Measurements from ENCODE around the gene ARRB1. TPM values are rescaled to one million over a fixed set of nuclear protein-coding genes. Genes with fewer than 3 reads are reported as not detected.

ARRB1 gene
- polyA plus RNA-seq, 4 donors = 20.0 to 41.5 (median 31.1) TPM

GRCh38 chr11:75244052-75244814 is 107.2 kb downstream of the ARRB1 start:
- no peak overlapping the region for H3K27ac ChIP-seq (ENCODE audit: low read depth in 1 of 3, low read length in 2 of 3)

DNA sequence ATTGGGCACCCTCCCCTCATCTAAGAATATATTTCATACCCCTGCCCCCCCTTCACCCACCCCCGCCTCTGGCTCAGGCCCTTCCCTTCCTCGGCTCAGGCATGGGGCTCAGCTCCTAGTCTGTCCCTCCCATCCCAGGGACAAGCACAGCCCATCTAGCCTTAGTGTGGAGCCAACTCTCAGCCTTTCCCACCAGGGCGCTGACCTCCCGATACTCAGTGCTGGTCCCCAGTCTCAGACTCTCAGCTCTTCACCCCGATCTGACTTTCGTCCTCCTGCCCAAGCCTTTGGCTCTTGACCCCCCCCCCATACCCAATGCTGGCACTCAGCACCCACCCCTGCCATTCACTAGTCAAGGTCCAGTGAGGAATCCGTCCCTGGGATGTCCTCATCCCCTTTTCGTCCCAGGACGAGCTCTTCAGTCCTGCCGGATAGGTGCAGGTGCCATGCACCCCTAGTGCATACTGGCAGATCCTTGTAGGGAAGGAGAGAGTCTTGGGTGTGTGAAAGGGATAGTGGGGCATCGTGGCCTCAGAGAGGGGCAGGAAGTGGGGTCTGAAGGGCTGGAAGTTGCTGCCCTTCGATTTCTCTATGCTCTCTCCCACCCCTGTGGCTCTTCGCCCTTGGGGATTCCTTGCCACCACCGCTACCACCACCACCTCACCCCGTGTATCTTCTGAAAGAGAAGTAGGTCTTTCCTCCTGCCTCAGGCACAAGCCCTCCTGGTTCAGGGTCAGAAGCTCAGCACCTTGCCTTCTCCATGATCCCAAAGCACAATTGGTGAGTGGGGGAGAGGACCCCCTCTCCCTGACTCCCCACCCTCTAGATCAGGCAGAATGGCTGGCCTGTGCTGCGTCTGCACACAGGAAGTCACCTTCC is 108.5 kb downstream of the ARRB1 start:
- peaks cover 4 to 63% (median 6%) of the 10 kb centered on the region in 3 donors for H3K27me3 ChIP-seq (ENCODE audit: control insufficient read depth in 3 of 3, insufficient read depth in 3 of 3, low read length in 3 of 3)
- no peak for FAIRE-seq
- H3K36me3 ChIP-seq (ENCODE audit: control insufficient read depth in 3 of 3, insufficient read depth in 2 of 3, low read depth in 1 of 3, low read length in 3 of 3) = no peaks in the 10 kb centered on the region
- no peak overlapping the region for H3K4me3 ChIP-seq (ENCODE audit: low read depth in 1 of 3, low read length in 3 of 3)
- no peak overlapping the region for H3K27ac ChIP-seq (ENCODE audit: low read depth in 1 of 3, low read length in 2 of 3)
- H3K4me1 ChIP-seq (ENCODE audit: control insufficient read depth in 3 of 3, insufficient read depth in 2 of 3, low read depth in 1 of 3, low read length in 2 of 3) = peaks cover 0 to 6% (median 0%) of the 10 kb centered on the region in 3 donors
- no peaks in the 10 kb centered on the region for H3K9me3 ChIP-seq (ENCODE audit: control insufficient read depth in 2 of 2, insufficient read depth in 1 of 2, low read depth in 1 of 2, low read length in 1 of 2)
- WGBS, 3 donors = 80 to 82% (median 82%) methylated on average over 16 of the region's 16 CpGs
- DNase-seq = no peak

More at GRCh38 chr11:75244052-75244814, 107.2 kb downstream of the ARRB1 start:
- DNase-seq (no peak), FAIRE-seq (no peak)
- H3K27me3 ChIP-seq (ENCODE audit: control insufficient read depth in 3 of 3, insufficient read depth in 3 of 3, low read length in 3 of 3) = peaks cover 4 to 52% (median 6%) of the 10 kb centered on the region in 3 donors
- no peaks in the 10 kb centered on the region for H3K9me3 ChIP-seq (ENCODE audit: control insufficient read depth in 2 of 2, insufficient read depth in 1 of 2, low read depth in 1 of 2, low read length in 1 of 2)
- 80 to 83% (median 82%) methylated on average over 10 of the region's 10 CpGs for WGBS, 3 donors
- H3K4me1 ChIP-seq (ENCODE audit: control insufficient read depth in 3 of 3, insufficient read depth in 2 of 3, low read depth in 1 of 3, low read length in 2 of 3) = peaks cover 0 to 6% (median 0%) of the 10 kb centered on the region in 3 donors
- no peak overlapping the region for H3K4me3 ChIP-seq (ENCODE audit: low read depth in 1 of 3, low read length in 3 of 3)
- H3K36me3 ChIP-seq (ENCODE audit: control insufficient read depth in 3 of 3, insufficient read depth in 2 of 3, low read depth in 1 of 3, low read length in 3 of 3) = no peaks in the 10 kb centered on the region

GRCh38 chr11:75241906-75242644 is 109.4 kb downstream of the ARRB1 start:
- peaks cover 0 to 6% (median 0%) of the 10 kb centered on the region in 3 donors for H3K4me1 ChIP-seq (ENCODE audit: control insufficient read depth in 3 of 3, insufficient read depth in 2 of 3, low read depth in 1 of 3, low read length in 2 of 3)
- WGBS, 3 donors = 6 to 8% (median 8%) methylated on average over 48 to 72 of the region's 72 CpGs
- no peaks in the 10 kb centered on the region for H3K36me3 ChIP-seq (ENCODE audit: control insufficient read depth in 3 of 3, insufficient read depth in 2 of 3, low read depth in 1 of 3, low read length in 3 of 3)
- H3K4me3 ChIP-seq (ENCODE audit: low read depth in 1 of 3, low read length in 3 of 3) = peak overlapping the region in 1 of 3 donors; percentile 48
- peaks cover 4 to 71% (median 6%) of the 10 kb centered on the region in 3 donors for H3K27me3 ChIP-seq (ENCODE audit: control insufficient read depth in 3 of 3, insufficient read depth in 3 of 3, low read length in 3 of 3)
- DNase-seq = no peak
- no peak for FAIRE-seq
- H3K27ac ChIP-seq (ENCODE audit: low read depth in 1 of 3, low read length in 2 of 3) = no peak overlapping the region
- no peaks in the 10 kb centered on the region for H3K9me3 ChIP-seq (ENCODE audit: control insufficient read depth in 2 of 2, insufficient read depth in 1 of 2, low read depth in 1 of 2, low read length in 1 of 2)

- Histone ChIP-seq H3K4me1 (ENCODE audit: control insufficient read depth in 3 of 3, insufficient read depth in 2 of 3, low read depth in 1 of 3, low read length in 2 of 3) (peaks cover 0 to 6% (median 0%) of the 10 kb centered on the region in 3 donors), H3K27ac (ENCODE audit: low read depth in 1 of 3, low read length in 2 of 3) (no peak overlapping the region), H3K36me3 (ENCODE audit: control insufficient read depth in 3 of 3, insufficient read depth in 2 of 3, low read depth in 1 of 3, low read length in 3 of 3) (no peaks in the 10 kb centered on the region), H3K9me3 (ENCODE audit: control insufficient read depth in 2 of 2, insufficient read depth in 1 of 2, low read depth in 1 of 2, low read length in 1 of 2) (no peaks in the 10 kb centered on the region), H3K4me3 (ENCODE audit: low read depth in 1 of 3, low read length in 3 of 3) (peak overlapping the region in 2 of 3 donors; percentile 24 to 48), H3K27me3 (ENCODE audit: control insufficient read depth in 3 of 3, insufficient read depth in 3 of 3, low read length in 3 of 3) (peaks cover 4 to 69% (median 6%) of the 10 kb centered on the region in 3 donors)
- no peak for FAIRE-seq
- peak; percentile 79 to 96 for DNase-seq
- WGBS, 3 donors = 0 to 1% (median 1%) methylated on average over 97 to 140 of the region's 140 CpGs
These were observed 110.2 kb downstream of the ARRB1 start for GRCh38 chr11:75241036-75241905.

DNA sequence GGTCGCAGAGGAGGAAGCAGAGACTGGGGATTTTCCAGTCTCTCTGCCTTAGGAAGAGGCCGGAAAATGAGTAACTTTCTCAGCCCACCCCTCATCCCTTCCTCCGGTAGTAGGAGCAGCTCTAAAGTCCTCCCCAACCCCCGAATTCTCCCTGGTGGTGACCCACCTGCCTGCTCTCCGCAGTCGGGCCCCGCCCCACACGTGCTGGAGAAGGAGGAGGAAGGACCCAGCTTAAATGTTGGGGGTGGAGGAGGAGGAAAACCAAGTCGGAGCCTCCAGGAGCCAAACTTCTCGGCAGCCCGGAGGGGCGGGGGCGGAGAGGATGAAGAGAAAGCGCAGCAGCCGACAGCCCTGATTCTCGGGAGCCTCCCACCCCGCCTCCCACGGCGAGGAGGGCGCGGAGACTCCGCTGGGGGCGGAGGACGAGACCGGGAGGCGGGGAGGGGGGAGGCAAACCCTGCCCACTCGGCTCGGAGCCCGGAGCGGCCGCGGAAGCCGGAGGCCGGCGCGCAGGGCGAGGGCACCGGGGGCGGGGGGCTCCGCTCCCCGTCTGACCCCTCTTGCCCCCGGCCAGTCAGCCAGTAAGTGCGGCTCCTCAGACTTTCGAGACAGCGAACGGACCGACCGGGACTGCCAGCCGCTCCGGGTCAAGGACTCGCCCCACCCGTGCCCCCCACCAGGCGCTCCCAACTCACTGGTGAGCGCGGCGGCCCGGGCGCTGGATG is 111.0 kb downstream of the ARRB1 start, which contains the start of gene TPBGL:
TSS of gene TPBGL (plus strand) at position 464 of the 725 bp plus-strand sequence. CDS start 276 bp downstream, outside the sequence.
- DNase-seq (peak in 1 of 2 donors; percentile 27), FAIRE-seq (no peak)
- peaks cover 0 to 6% (median 0%) of the 10 kb centered on the region in 3 donors for H3K4me1 ChIP-seq (ENCODE audit: control insufficient read depth in 3 of 3, insufficient read depth in 2 of 3, low read depth in 1 of 3, low read length in 2 of 3)
- H3K4me3 ChIP-seq (ENCODE audit: low read depth in 1 of 3, low read length in 3 of 3) = peak within 1 kb of the TSS; percentile 18 to 48 (median 24)
- no peak within 1 kb of the TSS for H3K27ac ChIP-seq (ENCODE audit: low read depth in 1 of 3, low read length in 2 of 3)
- peaks cover 4 to 73% (median 8%) of the 10 kb centered on the region in 3 donors for H3K27me3 ChIP-seq (ENCODE audit: control insufficient read depth in 3 of 3, insufficient read depth in 3 of 3, low read length in 3 of 3)
- 1 to 3% (median 2%) methylated on average over 45 to 58 of the region's 58 CpGs for WGBS, 3 donors
- H3K36me3 ChIP-seq (ENCODE audit: control insufficient read depth in 3 of 3, insufficient read depth in 2 of 3, low read depth in 1 of 3, low read length in 3 of 3) = no peaks in the 10 kb centered on the region
- H3K9me3 ChIP-seq (ENCODE audit: control insufficient read depth in 2 of 2, insufficient read depth in 1 of 2, low read depth in 1 of 2, low read length in 1 of 2) = no peaks in the 10 kb centered on the region

GRCh38 chr11:75239531-75240290 is 111.8 kb downstream of the ARRB1 start:
- Histone ChIP-seq H3K27me3 (ENCODE audit: control insufficient read depth in 3 of 3, insufficient read depth in 3 of 3, low read length in 3 of 3) (peaks cover 4 to 71% (median 8%) of the 10 kb centered on the region in 3 donors), H3K9me3 (ENCODE audit: control insufficient read depth in 2 of 2, insufficient read depth in 1 of 2, low read depth in 1 of 2, low read length in 1 of 2) (no peaks in the 10 kb centered on the region), H3K36me3 (ENCODE audit: control insufficient read depth in 3 of 3, insufficient read depth in 2 of 3, low read depth in 1 of 3, low read length in 3 of 3) (no peaks in the 10 kb centered on the region), H3K4me3 (ENCODE audit: low read depth in 1 of 3, low read length in 3 of 3) (no peak overlapping the region), H3K4me1 (ENCODE audit: control insufficient read depth in 3 of 3, insufficient read depth in 2 of 3, low read depth in 1 of 3, low read length in 2 of 3) (peaks cover 0 to 6% (median 0%) of the 10 kb centered on the region in 3 donors), H3K27ac (ENCODE audit: low read depth in 1 of 3, low read length in 2 of 3) (no peak overlapping the region)
- no peak for FAIRE-seq
- DNase-seq = no peak
- 56 to 64% (median 57%) methylated on average over 10 of the region's 10 CpGs for WGBS, 3 donors
